ENCODE results near the gene SCARB2.

DNA sequence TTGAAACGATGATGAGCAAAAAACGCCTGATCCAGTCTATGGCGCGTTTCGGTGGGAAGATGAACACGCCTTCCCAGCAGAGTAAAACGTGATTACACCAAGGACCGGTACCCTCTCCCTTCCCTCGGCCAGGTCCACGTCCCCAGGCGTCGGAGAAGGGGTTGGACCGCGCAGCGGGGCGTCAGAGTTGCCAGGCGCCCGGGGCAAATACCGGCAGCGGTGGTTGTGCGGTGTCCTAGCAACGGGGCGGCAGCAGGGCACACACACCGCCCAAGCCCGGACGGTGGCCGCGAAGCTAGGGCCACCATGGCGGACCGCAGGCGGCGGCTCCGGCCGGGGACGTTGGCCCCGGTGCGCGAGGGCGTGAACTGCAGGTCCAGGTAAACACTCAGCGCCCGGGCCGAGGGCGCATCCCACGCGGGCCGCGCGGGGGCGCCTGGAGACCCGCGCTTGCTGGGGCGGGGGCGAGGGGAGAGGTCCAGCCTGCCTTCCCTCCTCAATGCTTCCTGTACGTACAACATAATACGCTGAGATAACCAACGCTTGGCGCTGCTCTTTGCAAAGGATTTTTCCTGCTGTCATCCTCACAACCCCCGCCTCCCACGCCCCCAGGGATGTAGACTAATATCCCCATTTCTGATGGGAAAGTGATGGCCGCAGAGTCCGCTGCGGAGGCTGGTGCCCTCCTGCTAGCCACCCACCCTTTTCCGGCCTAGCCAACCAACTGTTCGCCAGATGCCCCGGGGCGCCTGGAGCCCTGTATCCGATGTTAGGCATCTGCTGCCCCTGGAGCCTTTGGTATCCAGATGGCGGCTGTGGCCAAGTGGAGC lies 38.0 kb upstream of the SCARB2 start, which contains the start of gene FAM47E:
- TF ChIP-seq, protein P1, sequence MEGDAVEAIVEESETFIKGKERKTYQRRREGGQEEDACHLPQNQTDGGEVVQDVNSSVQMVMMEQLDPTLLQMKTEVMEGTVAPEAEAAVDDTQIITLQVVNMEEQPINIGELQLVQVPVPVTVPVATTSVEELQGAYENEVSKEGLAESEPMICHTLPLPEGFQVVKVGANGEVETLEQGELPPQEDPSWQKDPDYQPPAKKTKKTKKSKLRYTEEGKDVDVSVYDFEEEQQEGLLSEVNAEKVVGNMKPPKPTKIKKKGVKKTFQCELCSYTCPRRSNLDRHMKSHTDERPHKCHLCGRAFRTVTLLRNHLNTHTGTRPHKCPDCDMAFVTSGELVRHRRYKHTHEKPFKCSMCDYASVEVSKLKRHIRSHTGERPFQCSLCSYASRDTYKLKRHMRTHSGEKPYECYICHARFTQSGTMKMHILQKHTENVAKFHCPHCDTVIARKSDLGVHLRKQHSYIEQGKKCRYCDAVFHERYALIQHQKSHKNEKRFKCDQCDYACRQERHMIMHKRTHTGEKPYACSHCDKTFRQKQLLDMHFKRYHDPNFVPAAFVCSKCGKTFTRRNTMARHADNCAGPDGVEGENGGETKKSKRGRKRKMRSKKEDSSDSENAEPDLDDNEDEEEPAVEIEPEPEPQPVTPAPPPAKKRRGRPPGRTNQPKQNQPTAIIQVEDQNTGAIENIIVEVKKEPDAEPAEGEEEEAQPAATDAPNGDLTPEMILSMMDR (IDR thresholded peaks at IDR 0.05): peak in 1 of 4 experiments; percentile 37
- TF ChIP-seq POLR2AphosphoS5 (IDR thresholded peaks at IDR 0.05): peak in 2 of 4 donors; percentile 57 to 60
- TF ChIP-seq POLR2A (IDR thresholded peaks at IDR 0.05): no peak

All from sigmoid colon (tissue), 4 donors.